ENCODE measurements around the gene ZNF70. TPM values are rescaled to one million over a fixed set of nuclear protein-coding genes. Genes with fewer than 3 reads are reported as not detected.
A peak's percentile ranks its signal among the peaks of the same experiment; 100 is the strongest.

Gene ZNF70
- total and polyA plus RNA-seq, 10 of the 15 experiments (the other 5 are each of a cell fraction or from before 2014, with no cell fraction given) = 0.15 to 2.3 (median 0.85) TPM

GRCh38 chr22:23744001-23744400, 6.9 kb downstream of the ZNF70 start:
- no TSS peak for BruUV-seq (replicated peaks)
- intact Hi-C loops (cut with micrococcal nuclease; ENCODE audit: unreplicated experiment) (no loop called here), in situ Hi-C loops (cut with MboI) (no loop called here)
- Histone ChIP-seq H3K4me1 (ENCODE audit: control insufficient read depth, insufficient read depth, low read length) (no peaks in the 10 kb centered on the region), H2AFZ (ENCODE audit: control insufficient read depth, low read depth, low read length) (no peak overlapping the region), H3K4me3 (no peak overlapping the region), H3K9ac (ENCODE audit: control insufficient read depth, insufficient read depth, low read length) (no peak overlapping the region), H4K20me1 (ENCODE audit: control insufficient read depth, insufficient read depth) (no peaks in the 10 kb centered on the region), H3K79me2 (ENCODE audit: control insufficient read depth, insufficient read depth, low read length) (no peaks in the 10 kb centered on the region), H3K27ac (ENCODE audit: control insufficient read depth, insufficient read depth) (no peak overlapping the region), H3K27me3 (replicated peaks in 1 of 2; ENCODE audit: control insufficient read depth in 2 of 2, insufficient read depth in 2 of 2, low read length in 1 of 2) (no peaks in the 10 kb centered on the region), H3K4me2 (ENCODE audit: control insufficient read depth, insufficient read depth) (no peak overlapping the region), H3K36me3 (ENCODE audit: control insufficient read depth in 2 of 2, insufficient read depth in 2 of 2, low read length in 1 of 2) (no peaks in the 10 kb centered on the region; a peak in 1 of 4 replicates), H3K9me3 (replicated peaks; ENCODE audit: control insufficient read depth, insufficient read depth, low read length) (no peaks in the 10 kb centered on the region; the same call in 2 of the 3 replicates)
- no peak for FAIRE-seq
- ChIA-PET POLR2A (interaction anchor here (0.5 to 1.6 kb wide), 2 partner anchors 11 to 19 kb away, joined by 3 to 7 read pairs; no protein-coding TSS in a partner anchor), RAD21 (ENCODE audit: unreplicated experiment) (no interaction called here), SMC1A (ENCODE audit: uncharacterized antibody, unreplicated experiment) (interaction anchor here (0.7 kb wide), 1 partner anchor 13 kb away, joined by 3 read pairs; no protein-coding TSS in a partner anchor), CTCF (no interaction called here)
- no peak for ATAC-seq
- no peak for DNase-seq (ENCODE audit: low read depth, low spot score)
- 95% methylated on average over 13 of the region's 13 CpGs for WGBS (ENCODE audit: insufficient coverage, insufficient replicate concordance, low lambda C conversion rate, missing lambda C conversion rate)
- TF ChIP-seq LARP7 (IDR thresholded peaks at IDR 0.05) (no peak), ZNF24 (IDR thresholded peaks at IDR 0.05) (peak; percentile 94), SMARCA5 (IDR thresholded peaks at IDR 0.05) (no peak), ZBTB40 (IDR thresholded peaks at IDR 0.05; ENCODE audit: borderline replicate concordance) (no peak), CHD1 (IDR thresholded peaks at IDR 0.05; ENCODE audit: low read depth, low read length) (no peak), HCFC1 (IDR thresholded peaks at IDR 0.05; ENCODE audit: low read length) (no peak), NFYA (IDR thresholded peaks at IDR 0.05; ENCODE audit: borderline replicate concordance, low read depth, low read length) (no peak), ZNF592 (IDR thresholded peaks at IDR 0.05) (peak; percentile 98), BCL3 (IDR thresholded peaks at IDR 0.05; ENCODE audit: borderline replicate concordance, insufficient read depth, low read depth, low read length, poor library complexity, severe bottlenecking) (no peak), SIX5 (IDR thresholded peaks at IDR 0.05; ENCODE audit: low read depth, low read length, severe bottlenecking) (no peak), WRNIP1 (IDR thresholded peaks at IDR 0.05; ENCODE audit: borderline replicate concordance, low read depth, low read length) (no peak), ATF7 (IDR thresholded peaks at IDR 0.05; ENCODE audit: low read depth) (no peak)
